GM12892 (cell line): ENCODE measurements around the gene FAM193A.

Experiments used
- POLR2A ChIP-seq: IDR thresholded peaks from 2 replicates; pipeline ENCODE4 v1.6.1; 2011; ENCODE audit warnings: low read depth, low read length, control low read depth
- POLR2AphosphoS5 ChIP-seq: IDR thresholded peaks from 2 replicates; pipeline ENCODE4 v1.6.1; 2011; ENCODE audit warnings: low read depth, low read length, control low read depth
- TAF1 ChIP-seq: IDR thresholded peaks from 2 replicates; pipeline ENCODE4 v1.6.1; 2011; ENCODE audit warnings: low read depth, mild to moderate bottlenecking, control low read depth, low read length, borderline replicate concordance

- TF ChIP-seq TAF1 (no peak), POLR2A (no peak), POLR2AphosphoS5 (no peak)
Observed at GRCh38 chr4:2698504-2698903, 162.1 kb downstream of the FAM193A start.
